ENCODE measurements around the gene SCN4B.

DNA sequence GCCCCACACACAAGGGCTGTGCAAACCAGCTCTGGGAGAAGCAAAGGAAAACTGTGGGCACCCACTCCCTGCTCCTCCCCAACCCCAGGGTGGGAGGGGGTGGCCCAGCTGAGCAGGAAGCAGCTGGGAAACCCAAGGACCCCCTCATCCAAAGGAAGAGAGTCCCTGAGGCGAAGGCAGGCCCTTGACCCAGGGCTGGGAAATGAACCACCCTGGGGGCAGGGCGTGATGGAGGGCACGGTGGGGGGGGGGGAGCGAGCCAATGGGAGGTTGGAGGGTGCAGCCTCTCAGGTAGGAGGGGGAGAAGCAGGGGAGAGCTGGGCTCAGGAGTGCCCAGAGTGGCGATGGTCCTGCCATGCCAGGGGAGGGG is 16.8 kb downstream of the SCN4B start:
- TF ChIP-seq POLR2AphosphoS5 (IDR thresholded peaks at IDR 0.05; ENCODE audit: low read depth, low read length), result no peak
- TF ChIP-seq CTCF (IDR thresholded peaks at IDR 0.05), result no peak
